Body of pancreas (tissue), 4 donors: ENCODE data around the gene ARMH1. TPM values are rescaled to one million over a fixed set of nuclear protein-coding genes. Genes with fewer than 3 reads are reported as not detected.

Source experiments
- ATAC-seq: fragments of 150-250 bp; one replicate; pipeline ENCODE4 v1.9.1; 2016
- DNase-seq, 4 donors: peaks; one replicate each; pipeline ENCODE4 v3.0.0-alpha.2; 2019
- H3K27ac ChIP-seq, 4 donors: fragments of 200-600 bp; sonication (generic); 1 replicate in 3 of 4; 2 replicates in 1 of 4; pipeline versions ENCODE4 v1.5.1 to v1.6.1; 2016 to 2019; ENCODE audit warnings: mild to moderate bottlenecking in 1 of 4, mixed read lengths in 1 of 4, moderate library complexity in 1 of 4
- H3K27me3 ChIP-seq, 2 donors: fragments of 200-600 bp; sonication (generic); one replicate each; pipeline ENCODE4 v1.6.0; 2016; ENCODE audit warnings: mild to moderate bottlenecking in 1 of 2
- H3K36me3 ChIP-seq, 2 donors: fragments of 200-600 bp; sonication (generic); replicated peaks in 1 of 2; 2 replicates each; pipeline ENCODE4 v1.5.1; 2016; ENCODE audit warnings: low read depth in 2 of 2; ENCODE audit not compliant: insufficient read depth in 1 of 2
- H3K4me1 ChIP-seq: fragments of 200-600 bp; sonication (generic); one replicate; pipeline ENCODE4 v1.6.0; 2016
- H3K4me3 ChIP-seq, 2 donors: fragments of 200-600 bp; sonication (generic); 1 replicate in 1 of 2; 2 replicates in 1 of 2; pipeline ENCODE4 v1.5.1; 2016 to 2019
- H3K9me3 ChIP-seq, 3 donors: fragments of 200-600 bp; sonication (generic); 1 replicate in 2 of 3; 2 replicates in 1 of 3; pipeline ENCODE4 v1.5.1; 2016
- CTCF ChIP-seq, 7 experiments: fragments of 450-650 bp in 4 of 7; fragments of 200-600 bp in 3 of 7; sonication (generic) in 3 of 7; IDR thresholded peaks; one replicate each; pipeline ENCODE4 v1.5.1; 2016 to 2019; ENCODE audit warnings: antibody characterized with exemption in 7 of 7
- POLR2A ChIP-seq, 3 donors: fragments of 450-650 bp; IDR thresholded peaks; one replicate each; pipeline ENCODE4 v1.6.1; 2016; ENCODE audit warnings: antibody characterized with exemption in 3 of 3, mild to moderate bottlenecking in 2 of 3
- WGBS, 2 donors: methylation state at CpG; one replicate each; pipeline ENCODE4 v1.1.5; 2017; 5-methylcytosine and 5-hydroxymethylcytosine counted together
- intact Hi-C: fragments of 100-400 bp; cut with DNase I; formaldehyde crosslinking; loops from one replicate; pipeline ENCODE4 v1.15.1; 2023
- total RNA-seq, 2 donors: library from RNA; depleted of rRNA; stranded (reverse); fragments of >200 nt; gene quantifications; one replicate each; pipeline ENCODE4 v1.1.0, GENCODE V29; 2016

The ARMH1 gene
- total RNA-seq, 2 donors from 2014 or later, result 1.0 TPM; not detected in 1

- Histone ChIP-seq H3K27ac (no peak overlapping the region), H3K4me3 (no peak overlapping the region), H3K36me3 (peaks cover 7 to 27% of the 10 kb centered on the region in 2 donors), H3K9me3 (no peaks in the 10 kb centered on the region), H3K4me1 (no peaks in the 10 kb centered on the region), H3K27me3 (no peaks in the 10 kb centered on the region)
- ATAC-seq (no peak), DNase-seq (no peak)
- intact Hi-C loops, result loop anchor here (10.0 kb wide), 2 partner anchors 266 to 416 kb away; no protein-coding TSS in a partner anchor
- TF ChIP-seq CTCF (IDR thresholded peaks at IDR 0.05), result no peak
- no peak for TF ChIP-seq POLR2A (IDR thresholded peaks at IDR 0.05)
- 77 to 78% methylated on average over 23 to 24 of the region's 24 CpGs for WGBS, 2 donors
These were observed 34.2 kb upstream of the ARMH1 start for GRCh38 chr1:44640200-44640853.

- H3K27ac ChIP-seq, result no peak overlapping the region
- ATAC-seq (no peak), DNase-seq (no peak)
- no peak overlapping the region for H3K4me3 ChIP-seq
- H3K9me3 ChIP-seq, result no peaks in the 10 kb centered on the region
- WGBS, 2 donors, result 72 to 77% methylated on average over 11 to 12 of the region's 12 CpGs
- H3K27me3 ChIP-seq, result no peaks in the 10 kb centered on the region
- H3K4me1 ChIP-seq, result no peaks in the 10 kb centered on the region
- intact Hi-C loops, result loop anchor here (10.0 kb wide), 2 partner anchors 267 to 417 kb away; no protein-coding TSS in a partner anchor
- TF ChIP-seq POLR2A (IDR thresholded peaks at IDR 0.05) (no peak), CTCF (IDR thresholded peaks at IDR 0.05) (no peak)
- peaks cover 2 to 23% of the 10 kb centered on the region in 2 donors for H3K36me3 ChIP-seq
These were observed 33.1 kb upstream of the ARMH1 start for GRCh38 chr1:44641126-44642102.

- H3K4me3 ChIP-seq, result no peak overlapping the region
- 91% methylated on average over 2 of the region's 2 CpGs for WGBS, 2 donors
- H3K27me3 ChIP-seq, result no peaks in the 10 kb centered on the region
- DNase-seq, result no peak
- no peak for TF ChIP-seq POLR2A (IDR thresholded peaks at IDR 0.05)
- TF ChIP-seq CTCF (IDR thresholded peaks at IDR 0.05), result no peak
- H3K4me1 ChIP-seq, result no peaks in the 10 kb centered on the region
- H3K27ac ChIP-seq, result no peak overlapping the region
- H3K9me3 ChIP-seq, result no peaks in the 10 kb centered on the region
- ATAC-seq, result no peak
- intact Hi-C loops, result loop anchor here (10.0 kb wide), 2 partner anchors 267 to 417 kb away; no protein-coding TSS in a partner anchor
- peaks cover 0 to 20% of the 10 kb centered on the region in 2 donors for H3K36me3 ChIP-seq
These were observed 32.3 kb upstream of the ARMH1 start for GRCh38 chr1:44642255-44642654.

- intact Hi-C loops, result loop anchor here (10.0 kb wide), 2 partner anchors 268 to 418 kb away; no protein-coding TSS in a partner anchor
- no peak for ATAC-seq
These were observed 31.6 kb upstream of the ARMH1 start for GRCh38 chr1:44642925-44643324.

More at GRCh38 chr1:44642925-44643324, 31.6 kb upstream of the ARMH1 start:
- DNase-seq, result no peak
- no peaks in the 10 kb centered on the region for H3K27me3 ChIP-seq
- H3K4me1 ChIP-seq, result no peaks in the 10 kb centered on the region
- H3K4me3 ChIP-seq, result no peak overlapping the region
- peaks cover 0 to 22% of the 10 kb centered on the region in 2 donors for H3K36me3 ChIP-seq
- TF ChIP-seq POLR2A (IDR thresholded peaks at IDR 0.05), result no peak
- TF ChIP-seq CTCF (IDR thresholded peaks at IDR 0.05), result no peak
- WGBS, 2 donors, result 75 to 78% methylated on average over 3 of the region's 3 CpGs
- no peak overlapping the region for H3K27ac ChIP-seq
- no peaks in the 10 kb centered on the region for H3K9me3 ChIP-seq
